Adrenal gland (tissue), 12 donors: Measurements from ENCODE around the gene TOPAZ1. TPM values are rescaled to one million over a fixed set of nuclear protein-coding genes. Genes with fewer than 3 reads are reported as not detected.

Experiments
- DNase-seq, 7 donors: peaks; one replicate each; pipeline ENCODE4 v3.0.0-alpha.2; 2019 to 2020
- H3K27ac ChIP-seq, 5 donors: fragments of 200-600 bp; sonication (generic) in 4 of 5; 1 replicate in 3 of 5; 2 replicates in 2 of 5; pipeline versions ENCODE4 v1.5.1 to v1.8.0; 2016 to 2020; ENCODE audit warnings: mild to moderate bottlenecking in 1 of 5
- H3K27me3 ChIP-seq: fragments of 200-600 bp; 2 replicates; pipeline ENCODE4 v1.8.0; 2021
- H3K36me3 ChIP-seq, 2 donors: fragments of 200-600 bp; replicated peaks in 1 of 2; 1 replicate in 1 of 2; 2 replicates in 1 of 2; pipeline versions ENCODE4 v1.5.1 to v1.8.0; 2018 to 2022
- H3K4me1 ChIP-seq, 2 donors: fragments of 200-600 bp; replicated peaks in 1 of 2; 1 replicate in 1 of 2; 2 replicates in 1 of 2; pipeline versions ENCODE4 v1.5.1 to v1.8.0; 2018 to 2021
- H3K4me3 ChIP-seq, 4 donors: fragments of 200-600 bp; sonication (generic) in 3 of 4; one replicate each; pipeline ENCODE4 v1.5.1; 2016 to 2018
- H3K9me3 ChIP-seq, 3 donors: fragments of 200-600 bp; sonication (generic) in 1 of 3; replicated peaks in 1 of 3; 1 replicate in 2 of 3; 2 replicates in 1 of 3; pipeline versions ENCODE4 v1.5.1 to v1.8.0; 2016 to 2021
- CTCF ChIP-seq, 6 experiments: fragments of 450-650 bp in 4 of 6; fragments of 200-600 bp in 2 of 6; sonication (generic) in 1 of 6; IDR thresholded peaks; 1 replicate in 5 of 6; 2 replicates in 1 of 6; pipeline versions ENCODE4 v1.5.1 to v1.8.0; 2016 to 2021; ENCODE audit warnings: antibody characterized with exemption in 6 of 6, mild to moderate bottlenecking in 2 of 6, moderate library complexity in 1 of 6
- POLR2A ChIP-seq, 2 donors: fragments of 450-650 bp; IDR thresholded peaks; one replicate each; pipeline ENCODE4 v1.6.1; 2017; ENCODE audit warnings: antibody characterized with exemption in 2 of 2, mild to moderate bottlenecking in 2 of 2, moderate library complexity in 1 of 2
- WGBS, 4 donors: extraction: QIAGEN DNeasy Blood & Tissue Kit in 2 of 4; methylation state at CpG; one replicate each; pipeline versions ENCODE4 v1.1.5 to v1.1.7; 2013 to 2017; 5-methylcytosine and 5-hydroxymethylcytosine counted together
- intact Hi-C, 2 donors: fragments of 100-400 bp; cut with DNase I; formaldehyde crosslinking; loops; one replicate each; pipeline versions ENCODE4 v1.14.1 to v1.15.0; 2022 to 2023
- polyA plus RNA-seq, 3 donors: library from polyadenylated mRNA; stranded (reverse); fragments of 200-250 nt in 2 of 3; fragments of 350-450 nt in 1 of 3; fragmentation: Illumina TruSeq in 1 of 3; extraction: RNeasy Lipid Tissue Mini Kit (QIAGEN cat#74804) in 1 of 3; gene quantifications; one replicate each; pipeline ENCODE4 v1.2.3, GENCODE V29; 2013 to 2014
- total RNA-seq, 9 donors: library from RNA; depleted of rRNA in 4 of 9; stranded (reverse); fragments of >200 nt in 4 of 9; fragments of 120-200 nt in 1 of 9; fragmentation: NEBNext Ultra II Directional in 1 of 9; extraction: Animal tissue kit (Norgen Biotek cat#: 25700) in 1 of 9; gene quantifications; one replicate each; pipeline versions ENCODE4 v1.1.0 to v1.2.4, GENCODE V29; 2013 to 2023
- donor health status: healthy with polysubstance abuse.
- donor health status: Bipolar disorder and iron deficiency.
- donor health status: DM: yes; HTN: yes; CAD: no.
- donor health status: DM: no; HTN: no; CAD: no.
- donor health status: DM: no; HTN: no; CAD: no.
- donor health status: DM: yes; HTN: yes; CAD: no.

Gene TOPAZ1
- total and polyA plus RNA-seq, 12 donors = not detected

- H3K36me3 ChIP-seq = no peaks in the 10 kb centered on the region
- H3K27ac ChIP-seq = no peak overlapping the region
- H3K9me3 ChIP-seq = no peaks in the 10 kb centered on the region
- H3K4me3 ChIP-seq = no peak overlapping the region
- TF ChIP-seq POLR2A (IDR thresholded peaks at IDR 0.05) (no peak), CTCF (IDR thresholded peaks at IDR 0.05) (no peak)
- intact Hi-C loops = no loop called here
- peaks cover 4% of the 10 kb centered on the region for H3K27me3 ChIP-seq
- no peaks in the 10 kb centered on the region for H3K4me1 ChIP-seq
- WGBS, 4 donors = 86 to 97% (median 95%) methylated on average over 1 of the region's 1 CpG
- DNase-seq = no peak
Measured at GRCh38 chr3:44259404-44259803, 17.7 kb downstream of the TOPAZ1 start.

DNA sequence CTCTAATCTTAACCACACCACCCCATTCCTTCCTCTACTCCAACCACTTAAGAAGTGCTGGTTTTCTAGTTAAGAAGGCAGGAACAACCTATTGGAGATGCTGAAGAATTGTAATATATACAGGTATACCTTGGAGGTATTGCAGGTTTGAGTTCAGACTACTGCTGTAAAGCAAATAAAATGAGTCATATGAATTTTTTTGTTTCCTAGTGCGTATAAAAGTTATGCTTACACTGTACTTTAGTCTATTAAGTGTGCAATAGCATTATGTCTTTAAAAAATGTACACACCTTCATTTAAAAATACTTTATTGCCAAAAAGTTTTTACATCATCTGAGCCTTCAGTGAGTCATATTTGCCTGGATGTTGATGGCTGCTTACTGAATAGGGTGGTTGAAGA lies 22.5 kb downstream of the TOPAZ1 start:
- 82 to 90% (median 87%) methylated on average over 1 of the region's 1 CpG for WGBS, 4 donors
- Histone ChIP-seq H3K27me3 (peaks cover 4% of the 10 kb centered on the region), H3K36me3 (no peaks in the 10 kb centered on the region), H3K4me1 (no peaks in the 10 kb centered on the region), H3K4me3 (no peak overlapping the region), H3K27ac (no peak overlapping the region), H3K9me3 (no peaks in the 10 kb centered on the region)
- intact Hi-C loops = no loop called here
- TF ChIP-seq CTCF (IDR thresholded peaks at IDR 0.05) (no peak), POLR2A (IDR thresholded peaks at IDR 0.05) (no peak)
- no peak for DNase-seq

- no peak for DNase-seq
Measured at GRCh38 chr3:44265815-44266214, 24.1 kb downstream of the TOPAZ1 start.

DNA sequence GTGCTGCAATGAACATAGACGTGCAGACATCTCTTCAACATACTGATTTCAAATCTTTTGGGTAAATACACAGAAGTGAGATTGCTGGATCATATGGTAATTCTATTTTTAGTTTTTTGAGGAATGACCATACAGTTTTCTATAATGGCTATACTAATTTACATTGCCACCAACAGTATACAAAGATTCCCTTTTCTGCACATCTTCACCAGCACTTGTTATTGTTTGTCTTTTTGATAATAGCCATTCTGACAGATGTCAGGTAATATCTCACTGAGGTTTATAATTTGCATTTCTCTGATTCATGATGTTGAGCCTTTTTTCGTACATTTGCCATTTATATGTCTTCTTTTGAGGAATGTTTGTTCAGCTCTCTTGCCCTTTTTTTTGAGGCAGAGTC lies 30.5 kb downstream of the TOPAZ1 start:
- no peaks in the 10 kb centered on the region for H3K4me1 ChIP-seq
- no peaks in the 10 kb centered on the region for H3K9me3 ChIP-seq
- TF ChIP-seq POLR2A (IDR thresholded peaks at IDR 0.05) (no peak), CTCF (IDR thresholded peaks at IDR 0.05) (no peak)
- H3K27me3 ChIP-seq = no peaks in the 10 kb centered on the region
- 76 to 88% (median 77%) methylated on average over 2 of the region's 2 CpGs for WGBS, 4 donors
- intact Hi-C loops = no loop called here
- DNase-seq = no peak
- no peaks in the 10 kb centered on the region for H3K36me3 ChIP-seq
- H3K4me3 ChIP-seq = no peak overlapping the region
- no peak overlapping the region for H3K27ac ChIP-seq

More at GRCh38 chr3:44265815-44266214, 24.1 kb downstream of the TOPAZ1 start:
- H3K4me3 ChIP-seq = no peak overlapping the region
- no peaks in the 10 kb centered on the region for H3K4me1 ChIP-seq
- H3K27me3 ChIP-seq = peaks cover 4% of the 10 kb centered on the region
- H3K36me3 ChIP-seq = no peaks in the 10 kb centered on the region
- H3K9me3 ChIP-seq = no peaks in the 10 kb centered on the region
- 54 to 61% (median 59%) methylated on average over 3 of the region's 3 CpGs for WGBS, 4 donors
- no peak overlapping the region for H3K27ac ChIP-seq
- intact Hi-C loops = no loop called here
- TF ChIP-seq CTCF (IDR thresholded peaks at IDR 0.05) = no peak
- no peak for TF ChIP-seq POLR2A (IDR thresholded peaks at IDR 0.05)
